ENCODE measurements around the gene ACSS2. TPM values are rescaled to one million over a fixed set of nuclear protein-coding genes. Genes with fewer than 3 reads are reported as not detected.
A peak's percentile ranks its signal among the peaks of the same experiment; 100 is the strongest.

Gene ACSS2
- total and polyA plus RNA-seq, 8 donors: 50.4 to 152 (median 58.7) TPM

DNA sequence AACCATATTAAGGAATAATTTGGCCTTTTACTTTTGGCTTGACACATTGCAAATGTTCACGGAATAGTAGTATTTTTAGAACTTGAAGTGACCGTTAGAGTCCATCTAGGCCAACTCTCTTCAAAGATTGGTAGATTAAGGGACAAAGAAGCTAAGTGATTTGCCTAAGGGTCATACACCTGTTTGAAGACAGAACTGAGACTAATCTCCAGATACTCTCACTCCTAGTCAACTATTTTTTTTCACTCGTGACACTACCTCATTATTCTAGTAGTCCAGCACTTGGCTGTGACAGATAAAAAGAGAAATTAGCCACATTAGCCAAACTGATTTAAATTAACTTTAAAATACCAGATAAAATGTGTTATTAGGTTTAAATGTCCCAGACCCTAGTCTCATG, 10.6 kb downstream of the ACSS2 start:
- Histone ChIP-seq H3K4me3 (no peak overlapping the region), H3K27ac (no peak overlapping the region), H3K27me3 (no peaks in the 10 kb centered on the region), H3K9me3 (no peaks in the 10 kb centered on the region), H3K4me1 (peaks cover 9 to 25% of the 10 kb centered on the region in 2 donors), H3K36me3 (peaks cover 0 to 40% of the 10 kb centered on the region in 2 donors)
- DNase-seq (no peak), ATAC-seq (no peak)
- TF ChIP-seq, protein P1, sequence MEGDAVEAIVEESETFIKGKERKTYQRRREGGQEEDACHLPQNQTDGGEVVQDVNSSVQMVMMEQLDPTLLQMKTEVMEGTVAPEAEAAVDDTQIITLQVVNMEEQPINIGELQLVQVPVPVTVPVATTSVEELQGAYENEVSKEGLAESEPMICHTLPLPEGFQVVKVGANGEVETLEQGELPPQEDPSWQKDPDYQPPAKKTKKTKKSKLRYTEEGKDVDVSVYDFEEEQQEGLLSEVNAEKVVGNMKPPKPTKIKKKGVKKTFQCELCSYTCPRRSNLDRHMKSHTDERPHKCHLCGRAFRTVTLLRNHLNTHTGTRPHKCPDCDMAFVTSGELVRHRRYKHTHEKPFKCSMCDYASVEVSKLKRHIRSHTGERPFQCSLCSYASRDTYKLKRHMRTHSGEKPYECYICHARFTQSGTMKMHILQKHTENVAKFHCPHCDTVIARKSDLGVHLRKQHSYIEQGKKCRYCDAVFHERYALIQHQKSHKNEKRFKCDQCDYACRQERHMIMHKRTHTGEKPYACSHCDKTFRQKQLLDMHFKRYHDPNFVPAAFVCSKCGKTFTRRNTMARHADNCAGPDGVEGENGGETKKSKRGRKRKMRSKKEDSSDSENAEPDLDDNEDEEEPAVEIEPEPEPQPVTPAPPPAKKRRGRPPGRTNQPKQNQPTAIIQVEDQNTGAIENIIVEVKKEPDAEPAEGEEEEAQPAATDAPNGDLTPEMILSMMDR (IDR thresholded peaks at IDR 0.05): no peak
- intact Hi-C loops (cut with DNase I): no loop called here

DNA sequence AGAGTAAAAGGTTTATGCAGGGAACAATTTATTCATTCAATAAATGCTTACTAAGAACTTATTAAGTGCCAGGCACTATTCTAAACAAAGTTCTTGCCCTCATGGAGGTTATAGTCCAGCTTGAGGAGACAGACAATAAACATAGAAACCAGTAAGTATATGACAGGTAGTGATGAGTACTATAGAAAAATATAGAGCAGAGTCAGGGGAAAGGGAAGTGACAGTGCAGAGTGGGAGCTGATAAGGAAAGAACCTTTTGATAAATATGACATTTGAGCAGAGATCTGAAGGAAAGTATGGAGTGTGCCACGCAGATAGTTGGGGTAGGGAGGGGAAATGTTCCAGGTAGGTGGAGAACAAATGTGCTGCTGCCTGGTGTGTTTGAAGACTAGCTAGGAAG, 12.1 kb downstream of the ACSS2 start:
- ATAC-seq: no peak

DNA sequence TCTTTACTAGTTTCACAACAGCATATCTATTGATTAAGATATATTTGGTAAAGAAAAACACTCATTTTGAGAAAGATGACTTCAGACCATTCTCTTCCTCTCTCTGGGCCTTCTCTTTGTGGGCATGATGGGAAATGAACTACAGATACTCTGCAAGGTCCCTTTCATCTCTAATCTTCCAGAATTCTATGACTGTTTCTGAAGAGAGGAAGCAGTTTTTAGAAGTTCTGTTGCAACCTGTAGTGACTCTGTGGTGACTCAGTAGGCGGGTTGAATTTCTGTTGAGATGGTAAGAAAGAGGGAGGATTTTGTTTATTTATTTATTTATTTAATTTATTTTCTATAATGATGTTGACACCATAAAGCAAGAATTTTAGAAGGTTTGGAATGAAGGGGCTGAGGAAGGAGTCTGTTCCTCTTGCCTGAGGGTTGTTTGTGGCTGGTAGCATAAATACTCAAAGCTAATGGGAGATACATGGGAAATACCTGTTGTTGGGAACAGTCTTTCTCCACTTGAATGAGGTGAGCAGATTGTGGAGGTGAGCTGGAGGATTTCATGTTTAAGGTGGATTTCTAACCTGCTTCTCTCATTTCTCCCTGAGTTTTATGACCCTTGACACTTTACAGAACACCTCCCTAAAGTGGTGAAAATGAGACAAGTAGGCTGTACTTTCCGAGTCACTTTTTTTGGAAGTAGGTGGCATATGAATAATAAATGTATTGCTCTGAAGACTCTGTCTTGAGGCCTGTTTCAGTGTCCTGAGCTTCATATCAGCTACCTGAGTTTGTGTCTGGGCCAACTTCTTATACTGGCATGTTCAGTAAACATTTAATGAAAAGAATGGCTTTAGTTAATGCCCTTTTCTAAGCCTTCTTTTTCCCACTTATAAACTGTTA, 15.0 kb downstream of the ACSS2 start:
- peaks cover 9 to 39% of the 10 kb centered on the region in 2 donors for H3K4me1 ChIP-seq
- H3K4me3 ChIP-seq: no peak overlapping the region
- ATAC-seq (peak; percentile 66), DNase-seq (no peak)
- TF ChIP-seq, protein P1 (IDR thresholded peaks at IDR 0.05): no peak
- H3K27me3 ChIP-seq: no peaks in the 10 kb centered on the region
- intact Hi-C loops (cut with DNase I): no loop called here
- no peaks in the 10 kb centered on the region for H3K9me3 ChIP-seq
- peak overlapping the region in 1 of 2 donors; percentile 73 for H3K27ac ChIP-seq
- H3K36me3 ChIP-seq: peaks cover 0 to 4% of the 10 kb centered on the region in 2 donors

More for the DNA sequence above, 12.1 kb downstream of the ACSS2 start:
- Histone ChIP-seq H3K27ac (no peak overlapping the region), H3K36me3 (peaks cover 0 to 27% of the 10 kb centered on the region in 2 donors), H3K4me3 (no peak overlapping the region), H3K27me3 (no peaks in the 10 kb centered on the region), H3K9me3 (no peaks in the 10 kb centered on the region), H3K4me1 (peaks cover 4 to 31% of the 10 kb centered on the region in 2 donors)
- TF ChIP-seq, protein P1 (IDR thresholded peaks at IDR 0.05): no peak
- intact Hi-C loops (cut with DNase I): no loop called here
- no peak for DNase-seq

DNA sequence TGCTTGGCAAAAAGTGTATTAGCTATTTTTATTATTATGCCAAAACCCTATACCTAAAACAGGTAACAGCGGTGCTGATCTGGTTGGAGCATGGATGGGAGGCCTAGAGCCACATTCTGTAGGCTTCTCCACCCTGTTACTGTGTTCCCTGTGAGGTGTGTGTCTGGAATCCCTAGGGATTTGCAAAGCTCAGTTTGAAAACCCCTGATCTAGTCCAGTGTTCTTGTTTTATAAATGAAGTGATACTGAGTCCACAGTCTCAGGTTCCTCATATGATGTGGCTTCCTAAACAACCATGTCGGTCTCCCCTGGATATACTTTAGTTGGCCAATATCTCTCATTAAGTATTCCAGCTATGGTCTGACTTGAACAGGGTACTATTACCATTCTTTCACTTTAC, 16.3 kb downstream of the ACSS2 start:
- H3K4me1 ChIP-seq: peaks cover 9 to 40% of the 10 kb centered on the region in 2 donors
- H3K27me3 ChIP-seq: no peaks in the 10 kb centered on the region
- H3K4me3 ChIP-seq: no peak overlapping the region
- H3K27ac ChIP-seq: no peak overlapping the region
- intact Hi-C loops (cut with DNase I): no loop called here
- no peak for DNase-seq
- no peaks in the 10 kb centered on the region for H3K36me3 ChIP-seq
- no peaks in the 10 kb centered on the region for H3K9me3 ChIP-seq
- TF ChIP-seq, protein P1 (IDR thresholded peaks at IDR 0.05): no peak
- no peak for ATAC-seq

DNA sequence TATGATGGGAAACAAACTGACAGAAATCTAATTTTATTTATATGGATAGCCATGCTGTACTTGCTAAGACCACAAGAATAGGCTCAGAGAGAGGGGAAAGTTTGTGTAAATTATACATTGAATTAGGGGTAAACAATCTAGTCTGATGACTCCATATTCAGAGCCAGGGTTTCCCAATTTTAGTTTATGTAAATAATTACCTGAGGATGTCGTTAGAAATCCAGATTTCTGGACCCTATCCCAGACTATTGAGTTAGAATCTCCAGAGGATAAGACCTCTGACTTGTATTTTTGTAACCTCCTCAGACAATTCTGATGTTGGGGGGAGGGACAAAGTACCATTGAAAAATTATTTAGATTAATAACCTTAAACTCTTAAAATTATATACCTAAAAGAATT, 18.3 kb downstream of the ACSS2 start:
- H3K9me3 ChIP-seq: no peaks in the 10 kb centered on the region
- H3K4me3 ChIP-seq: no peak overlapping the region
- no peak overlapping the region for H3K27ac ChIP-seq
- peaks cover 6 to 41% of the 10 kb centered on the region in 2 donors for H3K4me1 ChIP-seq
- TF ChIP-seq, protein P1 (IDR thresholded peaks at IDR 0.05): no peak
- no peaks in the 10 kb centered on the region for H3K36me3 ChIP-seq
- DNase-seq: no peak
- ATAC-seq: no peak
- H3K27me3 ChIP-seq: no peaks in the 10 kb centered on the region
- intact Hi-C loops (cut with DNase I): no loop called here

All from left lung (tissue), 10 donors.